Epidermal melanocyte (primary cell): Measurements from ENCODE around the gene MALAT1.
"Not testable (repeated sequence)": the region's sequence is repeated elsewhere in the genome, so short reads cannot be mapped to it uniquely, and the experiment has no call there.

Experiments
- DNase-seq: peaks from one replicate; pipeline ENCODE4 v3.0.0; 2011; ENCODE audit warnings: low spot score; ENCODE audit not compliant: insufficient read length

MALAT1 gene

GRCh38 chr11:65498977-65499712, at the start of gene MALAT1:
MALAT1 (plus strand) TSS chr11:65499045.
- DNase-seq: no peak

DNA sequence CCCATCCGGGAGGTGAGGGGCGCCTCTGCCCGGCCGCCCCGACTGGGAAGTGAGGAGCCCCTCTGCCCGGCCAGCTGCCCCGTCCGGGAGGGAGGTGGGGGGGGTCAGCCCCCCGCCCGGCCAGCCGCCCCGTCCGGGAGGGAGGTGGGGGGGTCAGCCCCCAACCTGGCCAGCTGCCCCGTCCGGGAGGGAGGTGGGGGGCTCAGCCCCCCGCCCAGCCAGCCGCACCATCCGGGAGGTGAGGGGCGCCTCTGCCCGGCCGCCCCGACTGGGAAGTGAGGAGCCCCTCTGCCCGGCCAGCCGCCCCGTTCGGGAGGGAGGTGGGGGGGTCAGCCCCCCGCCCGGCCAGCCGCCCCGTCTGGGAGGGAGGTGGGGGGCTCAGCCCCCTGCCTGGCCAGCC, 47.5 kb upstream of the MALAT1 start:
- not testable (repeated sequence) for DNase-seq

DNA sequence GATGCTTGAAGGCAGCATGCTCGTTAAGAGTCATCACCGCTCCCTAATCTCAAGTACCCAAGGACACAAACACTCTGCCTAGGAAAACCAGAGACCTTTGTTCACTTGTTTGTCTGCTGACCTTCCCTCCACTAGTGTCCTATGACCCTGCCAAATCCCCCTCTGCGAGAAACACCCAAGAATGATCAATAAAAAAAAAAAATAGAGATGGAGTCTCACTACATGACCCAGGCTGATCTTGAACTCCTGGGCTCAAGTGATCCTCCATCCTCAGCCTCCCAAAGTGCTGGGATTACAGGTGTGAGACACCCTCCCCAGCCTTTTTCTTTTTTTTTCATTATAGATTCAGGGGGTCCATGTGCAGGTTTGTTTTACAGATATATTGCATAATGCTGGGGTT, 46.6 kb upstream of the MALAT1 start:
- DNase-seq: not testable (repeated sequence)

GRCh38 chr11:65452806-65453490, 45.9 kb upstream of the MALAT1 start:
- DNase-seq: no peak

DNA sequence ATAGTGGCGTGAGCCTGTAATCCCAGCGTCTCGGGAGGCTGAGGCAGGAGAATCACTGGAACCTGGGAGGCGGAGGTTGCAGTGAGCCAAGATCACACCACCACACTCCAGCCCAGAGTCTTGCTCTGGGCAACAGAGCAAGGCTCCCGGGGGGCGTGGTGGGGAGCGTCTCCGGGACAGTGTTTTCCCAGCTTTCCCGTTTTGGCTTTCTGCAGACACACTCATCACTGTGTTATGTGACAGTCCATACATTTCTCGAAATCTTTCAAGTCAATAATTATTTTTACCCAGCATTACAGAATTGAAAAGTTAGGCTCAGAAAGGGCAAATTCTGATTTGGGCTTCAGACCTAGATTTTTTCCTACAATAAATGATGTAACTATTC, 44.5 kb upstream of the MALAT1 start:
- no peak for DNase-seq

- DNase-seq: peak; percentile 96
Measured at GRCh38 chr11:65454696-65455456, 44.0 kb upstream of the MALAT1 start.

DNA sequence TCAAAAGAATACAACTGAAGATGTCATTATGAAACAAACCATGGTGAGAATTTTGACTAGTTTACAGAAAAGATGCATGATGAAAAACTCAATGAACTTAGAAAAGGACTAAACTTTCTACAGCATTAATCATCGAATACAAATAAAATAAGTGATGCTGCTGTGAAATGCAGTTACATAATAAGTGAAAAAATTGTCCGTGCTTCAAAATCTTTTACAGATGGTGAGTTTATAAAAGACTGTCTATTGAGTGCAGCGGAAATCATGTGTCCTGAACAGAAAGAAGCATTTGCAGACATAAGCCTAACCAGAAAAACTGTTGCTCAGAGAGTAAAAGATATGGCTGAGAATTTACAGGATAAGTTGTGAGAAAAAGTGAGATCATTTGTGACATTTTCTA, 42.4 kb upstream of the MALAT1 start:
- DNase-seq: peak; percentile 60

GRCh38 chr11:65459552-65459951, 39.3 kb upstream of the MALAT1 start:
- no peak for DNase-seq

GRCh38 chr11:65465471-65465870, 33.4 kb upstream of the MALAT1 start:
- not testable (repeated sequence) for DNase-seq

DNA sequence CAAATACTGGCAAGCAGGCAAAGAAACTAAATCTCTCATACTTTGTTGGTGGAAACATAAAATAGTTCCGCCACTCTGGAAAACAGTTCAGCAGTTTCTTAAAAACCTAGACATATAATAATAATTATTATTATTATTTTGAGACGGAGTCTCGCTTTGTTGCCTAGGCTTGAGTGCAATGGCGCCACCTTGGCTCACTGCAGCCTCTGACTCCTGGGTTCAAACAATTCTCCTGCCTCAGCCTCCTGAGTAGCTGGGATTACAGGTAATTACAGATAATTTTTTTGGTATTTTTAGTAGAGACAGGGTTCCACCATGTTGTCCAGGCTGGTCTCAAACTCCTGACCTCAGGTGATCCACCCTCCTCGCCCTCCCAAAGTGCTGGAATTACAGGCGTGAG, 31.5 kb upstream of the MALAT1 start:
- not testable (repeated sequence) for DNase-seq

DNA sequence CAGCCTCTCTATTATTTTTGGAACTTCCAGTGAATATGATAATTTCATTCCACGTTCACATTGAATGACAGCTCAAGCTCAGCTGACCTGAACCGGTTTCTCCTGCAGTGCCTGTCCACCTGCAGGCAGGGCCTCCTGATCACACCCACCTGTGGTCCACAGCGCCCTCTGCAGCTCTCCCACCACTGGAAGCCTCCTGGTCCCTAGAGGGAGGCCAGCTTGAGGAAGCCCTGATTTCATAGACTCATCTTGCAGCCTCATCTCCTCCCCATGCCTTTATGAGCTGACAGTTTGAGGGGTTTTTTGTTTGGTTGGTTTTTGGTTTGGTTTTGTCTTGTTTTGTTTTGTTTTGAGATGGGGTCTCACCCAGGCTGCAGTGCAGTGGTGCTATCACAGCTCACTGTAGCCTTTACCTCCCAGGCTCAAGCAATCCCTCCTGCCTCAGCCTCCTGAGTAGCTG, 29.9 kb upstream of the MALAT1 start:
- DNase-seq: no peak

- DNase-seq: no peak
Measured at GRCh38 chr11:65470433-65471049, 28.3 kb upstream of the MALAT1 start.

DNA sequence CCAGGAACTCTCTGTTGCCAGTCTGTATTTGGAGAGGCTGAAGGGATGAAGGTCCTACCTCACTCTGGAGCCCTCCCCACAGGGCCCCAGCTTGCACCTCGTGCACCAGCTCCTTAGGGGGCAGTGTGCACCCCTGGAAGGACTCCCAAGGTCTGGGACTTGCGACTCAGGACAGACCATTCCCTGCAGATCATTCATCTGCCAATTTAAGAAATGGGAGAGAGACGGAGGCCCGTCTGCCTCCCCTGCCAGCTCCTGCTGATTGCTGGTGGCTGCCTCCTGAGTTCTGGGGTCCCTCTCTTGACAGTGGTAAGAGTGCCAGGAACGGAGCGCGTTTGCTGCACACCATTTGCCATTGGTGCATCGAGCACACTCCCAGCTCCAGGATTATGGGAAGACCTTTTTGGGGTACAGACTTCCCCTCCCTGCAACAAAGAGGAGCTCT, 27.4 kb upstream of the MALAT1 start:
- DNase-seq: no peak

- not testable (repeated sequence) for DNase-seq
Measured at GRCh38 chr11:65472588-65473277, 26.1 kb upstream of the MALAT1 start.

DNA sequence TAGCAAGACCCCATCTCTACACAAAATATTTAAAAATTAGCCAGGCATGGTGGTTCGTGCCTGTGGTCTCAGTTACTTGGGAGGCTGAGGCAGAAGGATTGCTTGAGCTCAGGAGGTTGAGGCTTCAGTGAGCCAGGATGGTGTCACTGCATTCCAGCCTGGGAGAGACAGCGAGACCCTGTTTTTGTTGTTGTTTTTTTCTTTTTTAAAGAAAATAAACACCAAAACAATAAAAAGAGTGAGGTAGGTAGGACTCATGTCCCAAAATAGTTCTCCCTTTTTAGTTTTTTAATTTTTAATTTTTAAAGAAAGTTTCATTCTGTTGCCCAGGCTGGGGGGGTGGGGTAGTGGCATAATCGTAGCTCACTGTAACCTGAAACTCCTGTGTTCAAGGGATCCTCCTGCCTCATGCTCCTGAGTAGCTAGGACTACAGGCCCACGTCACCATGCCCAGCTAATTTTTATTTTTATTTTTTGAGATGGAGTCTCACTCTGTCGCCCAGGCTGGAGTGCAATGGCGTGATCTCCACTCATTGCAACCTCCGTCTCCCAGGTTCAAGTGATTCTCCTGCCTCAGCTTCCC, 25.5 kb upstream of the MALAT1 start:
- no peak for DNase-seq

DNA sequence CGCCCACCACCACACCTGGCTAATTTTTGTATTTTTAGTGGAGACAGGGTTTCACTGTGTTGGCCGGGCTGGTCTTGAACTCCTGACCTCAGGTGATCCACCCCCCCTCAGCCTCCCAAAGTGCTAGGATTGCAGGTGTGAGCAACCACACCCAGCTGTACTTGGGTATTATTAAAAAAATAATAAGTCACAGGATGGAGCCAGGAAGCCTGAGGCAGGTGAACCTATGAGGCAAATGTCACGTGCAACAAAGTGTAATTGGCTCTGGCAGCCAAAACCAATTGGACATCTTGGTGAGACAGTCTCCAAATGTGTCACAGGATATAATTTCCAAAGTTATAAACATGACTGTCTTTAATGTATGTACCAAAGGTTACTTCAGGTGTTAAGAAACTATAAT, 24.0 kb upstream of the MALAT1 start:
- DNase-seq: no peak

- DNase-seq: no peak
Measured at GRCh38 chr11:65476632-65477148, 22.2 kb upstream of the MALAT1 start.

- peak; percentile 95 for DNase-seq
Measured at GRCh38 chr11:65477149-65477965, 21.5 kb upstream of the MALAT1 start.

GRCh38 chr11:65478388-65479183, 20.3 kb upstream of the MALAT1 start:
- no peak for DNase-seq
